KMS-11 (cell line): Measurements from ENCODE around the gene CERS4.

ENCODE experiments used
- H2AFZ ChIP-seq: fragments of 200-600 bp; sonication (generic); 2 replicates; pipeline ENCODE4 v1.6.1; 2016; ENCODE audit warnings: antibody characterized with exemption, mixed run types, low read depth
- H3K27ac ChIP-seq: fragments of 200-600 bp; sonication (generic); 2 replicates; pipeline ENCODE4 v1.6.1; 2016; ENCODE audit warnings: mild to moderate bottlenecking, mixed run types
- H3K27me3 ChIP-seq: fragments of 200-600 bp; sonication (generic); 2 replicates; pipeline ENCODE4 v1.6.1; 2017; ENCODE audit warnings: mild to moderate bottlenecking, low read depth, mixed run types, moderate library complexity; ENCODE audit not compliant: insufficient read depth
- H3K36me3 ChIP-seq: fragments of 200-600 bp; sonication (generic); 2 replicates; pipeline ENCODE4 v1.6.1; 2017; ENCODE audit warnings: mild to moderate bottlenecking, mixed run types; ENCODE audit not compliant: insufficient read depth
- H3K4me1 ChIP-seq: fragments of 200-600 bp; sonication (generic); 2 replicates; pipeline ENCODE4 v1.6.1; 2016; ENCODE audit warnings: mild to moderate bottlenecking, low read depth, mixed run types; ENCODE audit not compliant: poor library complexity, severe bottlenecking
- H3K4me2 ChIP-seq: fragments of 200-600 bp; sonication (generic); 2 replicates; pipeline ENCODE4 v1.7.0; 2016; ENCODE audit warnings: mild to moderate bottlenecking, mixed run types
- H3K4me3 ChIP-seq: fragments of 200-600 bp; sonication (generic); IDR thresholded peaks from 2 replicates; pipeline ENCODE4 v1.6.1; 2017; ENCODE audit warnings: low read depth, low read length, mixed read lengths; ENCODE audit not compliant: insufficient read depth
- H3K79me2 ChIP-seq: fragments of 200-600 bp; sonication (generic); 2 replicates; pipeline ENCODE4 v1.6.1; 2016; ENCODE audit warnings: low read depth, mixed run types; ENCODE audit not compliant: insufficient read depth
- H3K9ac ChIP-seq: fragments of 200-600 bp; sonication (generic); 2 replicates; pipeline ENCODE4 v1.6.1; 2016; ENCODE audit warnings: mild to moderate bottlenecking, mixed run types
- H4K20me1 ChIP-seq: fragments of 200-600 bp; sonication (generic); 2 replicates; pipeline ENCODE4 v1.6.1; 2016; ENCODE audit warnings: mild to moderate bottlenecking, mixed run types; ENCODE audit not compliant: insufficient read depth
- CTCF ChIP-seq: fragments of 200-600 bp; sonication (generic); conservative IDR thresholded peaks from 2 replicates; pipeline ENCODE4 v1.6.1; 2017; ENCODE audit warnings: low read depth, mild to moderate bottlenecking, antibody characterized with exemption, low read length, moderate library complexity, mixed read lengths

Gene CERS4

GRCh38 chr19:8208922-8209461 lies at the start of gene CERS4:
Gene CERS4 (plus strand): TSS chr19:8209370. CDS start chr19:8251077, 41,707 bp downstream.
- Histone ChIP-seq H3K4me3 (no peak within 1 kb of the TSS), H4K20me1 (no peaks in the 10 kb centered on the region), H3K4me1 (no peaks in the 10 kb centered on the region), H2AFZ (no peak within 1 kb of the TSS), H3K27me3 (peaks cover 10% of the 10 kb centered on the region; the same call in 1 of the 2 replicates), H3K36me3 (no peaks in the 10 kb centered on the region), H3K27ac (no peak within 1 kb of the TSS), H3K4me2 (no peak within 1 kb of the TSS), H3K79me2 (no peaks in the 10 kb centered on the region), H3K9ac (no peak within 1 kb of the TSS)
- no peak for TF ChIP-seq CTCF

- Histone ChIP-seq H3K9ac (no peak overlapping the region), H3K79me2 (no peaks in the 10 kb centered on the region), H3K4me3 (no peak overlapping the region), H3K4me1 (no peaks in the 10 kb centered on the region), H3K27ac (no peak overlapping the region), H4K20me1 (no peaks in the 10 kb centered on the region), H3K36me3 (no peaks in the 10 kb centered on the region), H3K4me2 (no peak overlapping the region), H3K27me3 (peaks cover 25% of the 10 kb centered on the region), H2AFZ (peak overlapping the region; percentile 18; the same call in 1 of the 2 replicates)
- TF ChIP-seq CTCF: no peak
Observed at GRCh38 chr19:8161135-8161646, 48.0 kb upstream of the CERS4 start.

GRCh38 chr19:8163759-8164158 lies 45.4 kb upstream of the CERS4 start:
- Histone ChIP-seq H3K4me2 (no peak overlapping the region), H2AFZ (no peak overlapping the region), H3K4me3 (no peak overlapping the region), H3K27me3 (peaks cover 28% of the 10 kb centered on the region), H4K20me1 (no peaks in the 10 kb centered on the region), H3K4me1 (no peaks in the 10 kb centered on the region), H3K36me3 (no peaks in the 10 kb centered on the region), H3K79me2 (no peaks in the 10 kb centered on the region), H3K27ac (no peak overlapping the region), H3K9ac (no peak overlapping the region)
- TF ChIP-seq CTCF: no peak

GRCh38 chr19:8167985-8168384 lies 41.2 kb upstream of the CERS4 start:
- H2AFZ ChIP-seq: no peak overlapping the region
- no peaks in the 10 kb centered on the region for H3K79me2 ChIP-seq
- H3K9ac ChIP-seq: no peak overlapping the region
- H3K27me3 ChIP-seq: peaks cover 26% of the 10 kb centered on the region
- H4K20me1 ChIP-seq: no peaks in the 10 kb centered on the region
- H3K4me2 ChIP-seq: no peak overlapping the region
- no peak overlapping the region for H3K4me3 ChIP-seq
- H3K36me3 ChIP-seq: no peaks in the 10 kb centered on the region
- H3K4me1 ChIP-seq: no peaks in the 10 kb centered on the region
- TF ChIP-seq CTCF: no peak
- H3K27ac ChIP-seq: no peak overlapping the region
